ENCODE measurements around the gene PDZD8.

PDZD8 gene

GRCh38 chr10:117259279-117259678, 116.0 kb downstream of the PDZD8 start:
- no peak for DNase-seq (ENCODE audit: low read depth in 2 of 3, low spot score in 2 of 3)

- no peak for DNase-seq (ENCODE audit: low read depth in 2 of 3, low spot score in 2 of 3)
Measured at GRCh38 chr10:117257721-117258120, 117.5 kb downstream of the PDZD8 start.

- no peak for DNase-seq (ENCODE audit: low read depth in 2 of 3, low spot score in 2 of 3)
Measured at GRCh38 chr10:117256910-117257309, 118.3 kb downstream of the PDZD8 start.

- DNase-seq (ENCODE audit: low read depth in 2 of 3, low spot score in 2 of 3): no peak
Measured at GRCh38 chr10:117255835-117256460, 119.3 kb downstream of the PDZD8 start.

- no peak for DNase-seq (ENCODE audit: low read depth in 2 of 3, low spot score in 2 of 3)
Measured at GRCh38 chr10:117254774-117255735, 120.2 kb downstream of the PDZD8 start.

GRCh38 chr10:117254338-117254737, 120.9 kb downstream of the PDZD8 start:
- DNase-seq (ENCODE audit: low read depth in 2 of 3, low spot score in 2 of 3): no peak

- DNase-seq (ENCODE audit: low read depth in 2 of 3, low spot score in 2 of 3): no peak
Measured at GRCh38 chr10:117253908-117254307, 121.3 kb downstream of the PDZD8 start.

- no peak for DNase-seq (ENCODE audit: low read depth in 2 of 3, low spot score in 2 of 3)
Measured at GRCh38 chr10:117250411-117250810, 124.8 kb downstream of the PDZD8 start.

GRCh38 chr10:117249493-117250093, 125.6 kb downstream of the PDZD8 start:
- DNase-seq (ENCODE audit: low read depth in 2 of 3, low spot score in 2 of 3): no peak

GRCh38 chr10:117248750-117249465, 126.3 kb downstream of the PDZD8 start:
- DNase-seq (ENCODE audit: low read depth in 2 of 3, low spot score in 2 of 3): no peak

GRCh38 chr10:117246997-117247671, 128.1 kb downstream of the PDZD8 start:
- no peak for DNase-seq (ENCODE audit: low read depth in 2 of 3, low spot score in 2 of 3)

- no peak for DNase-seq (ENCODE audit: low read depth in 2 of 3, low spot score in 2 of 3)
Measured at GRCh38 chr10:117242463-117242832, 132.8 kb downstream of the PDZD8 start.

- no peak for DNase-seq (ENCODE audit: low read depth in 2 of 3, low spot score in 2 of 3)
Measured at GRCh38 chr10:117241541-117242462, 133.4 kb downstream of the PDZD8 start.

GRCh38 chr10:117240621-117241529, 134.4 kb downstream of the PDZD8 start, which contains the start of gene SLC18A2:
Gene SLC18A2, plus strand, starts transcription at chr10:117241114. Its CDS starts 580 bp downstream, at chr10:117241694.
- DNase-seq (ENCODE audit: low read depth in 2 of 3, low spot score in 2 of 3): no peak

- DNase-seq (ENCODE audit: low read depth in 2 of 3, low spot score in 2 of 3): no peak
Measured at GRCh38 chr10:117239721-117240620, 135.3 kb downstream of the PDZD8 start.

GRCh38 chr10:117239051-117239450, 136.2 kb downstream of the PDZD8 start:
- DNase-seq (ENCODE audit: low read depth in 2 of 3, low spot score in 2 of 3): no peak

- DNase-seq (ENCODE audit: low read depth in 2 of 3, low spot score in 2 of 3): no peak
Measured at GRCh38 chr10:117237401-117237991, 137.7 kb downstream of the PDZD8 start.
